GM21423 (cell line): ENCODE data around the gene GNA15.

Experiments
- ATAC-seq: cut with Tn5 transposase; IDR thresholded peaks from one replicate; pipeline ENCODE4 v1.9.1; 2021; ENCODE audit warnings: mild to moderate bottlenecking, moderate library complexity; ENCODE audit not compliant: unreplicated experiment

The GNA15 gene

DNA sequence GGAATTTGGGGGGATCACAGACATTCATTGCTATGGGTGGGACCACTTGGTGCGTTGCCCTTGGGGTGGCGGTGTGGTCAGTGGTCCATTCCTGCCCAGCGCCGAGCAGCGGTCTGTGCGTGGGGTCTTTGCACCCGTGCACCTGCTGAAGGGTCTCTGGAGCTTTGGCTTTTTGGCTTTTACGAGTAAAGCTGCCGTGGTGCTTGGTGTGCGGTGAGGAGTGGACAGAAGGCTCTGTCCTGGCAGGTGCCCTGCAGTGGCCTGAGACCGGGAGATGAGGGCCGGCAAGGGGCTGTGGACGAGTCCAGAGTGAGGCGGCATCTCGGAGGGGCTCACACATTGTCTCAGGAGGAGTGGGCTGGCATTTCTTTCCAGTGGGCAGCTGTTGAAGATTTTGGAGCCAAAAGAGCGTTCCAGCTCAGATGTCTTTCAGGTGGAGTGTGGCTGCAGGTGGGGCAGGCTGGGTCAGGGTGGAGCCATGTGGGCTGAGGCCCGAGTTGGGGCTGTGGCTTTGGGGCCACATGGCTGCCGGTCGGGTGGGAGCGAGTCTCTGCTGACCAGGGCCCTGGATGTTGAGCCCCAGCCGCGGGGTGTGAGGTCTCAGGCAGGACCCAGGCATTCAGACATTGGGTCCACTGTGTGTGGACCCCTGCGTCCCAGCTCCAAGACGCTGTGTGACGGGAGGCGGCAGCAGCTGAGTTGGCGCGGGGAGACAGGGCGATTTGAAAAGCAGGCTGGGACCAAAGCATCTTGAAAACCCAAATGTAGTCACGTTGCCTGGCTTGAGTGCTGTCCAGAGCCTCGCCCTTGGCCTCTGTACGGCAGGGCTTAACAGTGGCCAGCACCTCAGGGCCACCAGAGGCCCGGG lies 30.0 kb upstream of the GNA15 start:
- no peak for ATAC-seq

DNA sequence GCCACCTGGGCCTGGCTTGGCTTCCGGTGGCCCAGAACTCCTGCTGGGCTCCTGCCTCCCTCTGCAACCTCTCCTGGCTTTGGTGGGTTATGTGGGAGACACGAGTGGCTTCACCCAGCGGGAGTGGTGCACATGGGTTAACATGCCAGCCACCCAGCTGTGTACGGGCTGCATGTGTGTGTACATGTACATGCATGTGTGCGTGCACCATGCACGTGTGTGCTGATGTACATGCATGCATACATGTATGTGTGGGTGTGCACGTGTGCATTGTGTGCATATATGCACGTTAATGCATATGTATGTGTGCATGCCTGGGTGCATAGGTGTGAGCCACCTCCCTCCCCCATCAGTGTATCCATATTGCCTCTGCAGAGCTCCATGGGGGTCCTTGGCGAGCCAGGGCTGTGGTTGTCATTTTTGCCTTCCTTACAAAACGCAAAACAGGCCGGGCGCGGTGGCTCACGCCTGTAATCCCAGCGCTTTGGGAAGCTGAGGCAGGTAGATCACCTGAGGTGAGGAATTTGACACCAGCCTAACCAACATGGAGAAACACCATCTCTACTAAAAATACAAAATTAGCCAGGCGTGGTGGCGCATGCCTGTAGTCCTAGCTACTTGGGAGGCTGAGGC lies 29.2 kb upstream of the GNA15 start:
- ATAC-seq: no peak

DNA sequence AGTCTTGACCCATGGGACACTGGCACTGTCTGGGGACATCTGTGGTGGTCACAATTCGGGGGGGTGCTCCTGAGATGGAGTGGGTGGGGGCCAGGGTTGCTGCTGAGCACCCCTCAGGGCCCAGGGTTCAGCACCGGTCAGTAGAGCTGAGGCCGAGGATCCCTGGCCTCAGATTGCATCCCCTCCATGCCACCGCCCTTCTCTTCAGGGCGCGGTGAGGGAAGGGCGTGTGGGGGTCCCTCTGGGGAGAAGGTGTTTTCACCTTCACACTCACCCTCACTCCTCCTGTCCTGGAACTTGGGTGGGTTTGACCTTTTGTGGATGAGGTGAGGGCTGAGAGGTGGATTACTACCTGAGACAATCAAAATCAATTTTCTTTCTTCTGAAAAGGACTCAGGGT lies 28.2 kb upstream of the GNA15 start:
- ATAC-seq: no peak

DNA sequence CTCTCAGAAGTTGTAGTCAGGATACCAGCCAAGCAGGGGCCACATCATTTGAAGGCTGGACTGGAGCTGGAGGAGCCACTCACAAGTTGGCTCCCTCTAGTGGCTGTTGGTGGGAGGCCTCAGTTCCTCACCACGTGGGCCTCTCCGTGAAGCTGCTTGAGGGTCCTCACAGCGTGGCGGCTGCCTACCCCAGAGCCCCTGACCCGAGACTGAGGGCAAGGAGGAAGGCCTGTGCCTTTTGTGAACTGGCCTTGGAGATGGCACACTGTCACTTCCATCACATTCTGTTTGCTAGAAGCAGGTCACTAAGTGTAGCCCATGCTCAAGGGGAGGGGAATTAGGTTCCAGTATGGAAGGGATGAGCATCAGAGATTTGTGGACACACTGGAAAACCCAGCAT lies 27.1 kb upstream of the GNA15 start:
- ATAC-seq: no peak

DNA sequence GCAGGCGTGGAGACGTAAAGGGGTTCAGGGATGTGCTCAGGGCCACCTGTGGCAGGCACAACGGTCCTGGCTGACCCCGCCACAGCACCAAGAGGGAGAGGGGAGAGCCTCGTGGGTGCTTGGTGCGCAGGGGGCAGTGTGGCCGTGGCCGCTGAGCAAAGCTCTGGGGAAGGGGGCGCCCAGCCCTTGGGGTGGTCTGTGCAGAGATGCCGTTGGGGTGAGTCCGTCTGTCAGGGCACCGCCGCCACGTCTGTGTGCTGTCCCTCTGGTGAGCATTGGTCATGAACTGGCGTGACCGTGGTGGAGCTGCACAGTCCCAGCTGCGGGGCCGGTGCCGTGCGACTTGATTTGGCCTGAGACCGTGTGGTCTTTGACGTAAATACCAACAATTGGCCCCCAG lies 26.3 kb upstream of the GNA15 start:
- no peak for ATAC-seq

DNA sequence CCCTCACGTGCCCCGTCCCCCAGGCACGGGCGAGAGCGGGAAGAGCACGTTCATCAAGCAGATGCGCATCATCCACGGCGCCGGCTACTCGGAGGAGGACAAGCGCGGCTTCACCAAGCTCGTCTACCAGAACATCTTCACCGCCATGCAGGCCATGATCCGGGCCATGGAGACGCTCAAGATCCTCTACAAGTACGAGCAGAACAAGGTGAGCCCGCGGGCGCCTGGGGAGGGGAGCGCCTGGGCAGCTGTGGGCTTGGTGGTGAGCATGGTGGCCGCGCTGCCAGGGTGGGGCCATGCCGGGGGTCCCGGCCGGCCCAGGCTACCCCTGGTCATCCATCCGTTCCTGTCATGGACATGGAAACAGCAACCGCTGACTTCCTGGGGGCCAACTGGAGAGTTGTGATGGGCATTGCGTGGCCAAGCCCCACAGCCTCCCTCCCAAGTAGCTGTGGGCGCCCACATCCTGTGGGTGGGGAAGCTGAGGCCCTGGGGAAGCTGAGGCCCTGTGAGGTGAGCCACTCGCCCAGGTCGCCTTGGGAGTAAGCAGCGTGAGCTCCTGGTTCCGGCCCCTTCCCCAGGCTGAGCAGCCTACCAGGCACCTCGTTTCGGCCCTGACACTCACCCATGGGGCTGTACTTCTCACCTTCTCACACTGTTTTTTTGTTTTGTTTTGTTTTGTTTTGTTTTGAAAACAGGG lies 25.6 kb upstream of the GNA15 start:
- no peak for ATAC-seq

DNA sequence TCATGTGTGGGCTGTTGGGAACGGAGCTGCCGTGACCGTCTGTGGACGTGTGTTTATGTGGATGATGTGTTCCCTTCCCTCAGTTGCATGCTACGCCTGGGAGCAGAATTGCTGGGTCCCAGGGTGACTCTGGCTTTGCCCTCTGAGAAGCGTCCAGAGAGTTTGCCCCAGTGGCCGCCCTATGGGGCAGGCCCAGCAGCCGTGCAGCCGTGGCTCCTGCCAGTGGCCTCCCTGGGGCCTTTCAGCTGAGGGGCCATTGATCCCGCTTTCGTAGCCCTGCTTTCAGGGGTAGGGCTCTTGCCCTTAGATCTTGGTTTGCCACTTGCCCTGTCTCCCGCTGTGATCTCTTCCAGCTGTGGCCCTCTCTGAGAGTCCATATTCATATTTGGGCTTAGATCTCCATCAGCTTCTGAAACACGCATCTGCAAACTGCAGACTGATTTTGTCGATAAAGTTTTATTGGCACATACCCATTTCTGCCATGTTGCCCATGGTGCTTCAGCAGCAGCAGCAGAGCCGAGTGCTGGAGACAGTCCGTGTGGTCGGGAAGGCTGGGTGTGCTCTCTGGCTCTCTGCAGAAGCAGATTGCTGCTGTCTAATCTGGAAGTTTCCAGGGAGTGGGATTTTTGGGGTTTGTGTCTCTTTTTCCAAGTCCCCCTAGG lies 24.1 kb upstream of the GNA15 start:
- ATAC-seq: no peak

DNA sequence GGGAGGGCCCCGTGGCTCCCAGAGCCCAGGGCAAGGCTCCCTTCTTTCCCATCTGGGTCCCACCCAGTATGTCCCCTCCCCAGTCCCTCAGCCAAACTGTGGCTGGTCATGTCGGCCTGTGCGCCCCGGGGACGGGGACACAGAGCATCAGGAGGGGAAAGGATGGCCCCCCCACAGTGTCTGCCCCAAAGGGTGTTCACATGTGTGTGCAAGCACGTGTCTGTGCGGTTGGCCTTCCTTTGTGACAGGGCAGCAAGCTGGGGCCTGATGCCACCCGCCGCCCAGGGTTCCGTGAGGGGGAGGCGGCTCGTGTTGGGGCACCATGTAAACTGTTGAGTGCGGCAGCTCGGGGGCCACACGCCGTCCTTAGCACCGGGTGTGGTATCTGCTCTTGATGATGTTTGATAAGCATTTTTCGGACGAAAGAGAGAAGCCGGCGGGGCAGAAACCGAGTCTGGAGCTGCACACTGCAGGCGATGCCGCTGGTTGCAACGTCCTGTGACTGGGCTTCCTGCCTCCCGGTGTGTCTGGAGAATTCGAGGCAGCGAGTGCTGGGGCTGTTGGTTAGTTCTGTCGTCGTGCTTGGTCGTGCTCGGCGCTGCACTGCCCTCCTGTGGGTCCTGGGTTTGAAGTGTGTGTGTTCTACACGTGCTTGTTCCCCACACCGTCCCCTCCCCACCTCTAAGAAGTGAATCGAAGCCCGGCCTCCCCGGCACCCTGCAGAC lies 23.3 kb upstream of the GNA15 start:
- ATAC-seq: no peak

DNA sequence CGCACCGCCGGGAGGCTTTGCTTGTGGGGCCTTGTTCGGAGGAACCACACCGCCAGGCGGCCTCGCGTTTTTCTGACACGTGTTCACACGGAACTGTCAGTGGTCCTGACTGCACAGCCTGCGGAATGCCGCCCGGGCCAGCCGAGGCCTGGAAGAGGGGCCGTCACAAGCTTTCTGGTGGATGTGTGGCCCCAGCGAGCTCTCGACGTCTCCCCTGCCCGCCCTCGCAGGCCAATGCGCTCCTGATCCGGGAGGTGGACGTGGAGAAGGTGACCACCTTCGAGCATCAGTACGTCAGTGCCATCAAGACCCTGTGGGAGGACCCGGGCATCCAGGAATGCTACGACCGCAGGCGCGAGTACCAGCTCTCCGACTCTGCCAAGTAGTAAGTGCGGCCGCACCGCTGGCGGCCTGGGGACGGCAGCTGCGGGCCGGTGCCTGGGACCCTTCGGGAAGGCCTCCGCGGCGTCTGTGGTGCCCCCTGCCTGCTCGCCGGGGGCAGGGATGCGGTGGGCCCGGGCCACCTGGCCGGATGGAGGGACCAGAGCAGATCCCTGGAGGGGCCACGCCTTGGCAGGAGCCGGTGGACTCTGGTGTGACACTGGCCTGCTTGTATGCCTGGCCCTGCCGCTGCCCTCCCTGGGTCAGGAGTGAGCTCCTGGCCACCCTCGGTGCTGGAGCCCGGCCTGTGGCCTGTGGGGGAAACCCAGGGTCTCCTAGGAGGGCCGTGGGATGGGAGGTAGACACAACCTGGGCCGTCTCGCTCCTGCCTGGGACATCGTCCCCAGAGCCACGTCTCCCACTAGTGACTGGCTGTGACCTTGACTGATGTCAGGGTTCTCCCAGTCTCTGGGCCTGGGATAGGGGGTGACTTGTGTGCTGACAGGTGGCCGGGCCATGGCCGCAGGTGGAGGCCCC lies 22.5 kb upstream of the GNA15 start:
- no peak for ATAC-seq

DNA sequence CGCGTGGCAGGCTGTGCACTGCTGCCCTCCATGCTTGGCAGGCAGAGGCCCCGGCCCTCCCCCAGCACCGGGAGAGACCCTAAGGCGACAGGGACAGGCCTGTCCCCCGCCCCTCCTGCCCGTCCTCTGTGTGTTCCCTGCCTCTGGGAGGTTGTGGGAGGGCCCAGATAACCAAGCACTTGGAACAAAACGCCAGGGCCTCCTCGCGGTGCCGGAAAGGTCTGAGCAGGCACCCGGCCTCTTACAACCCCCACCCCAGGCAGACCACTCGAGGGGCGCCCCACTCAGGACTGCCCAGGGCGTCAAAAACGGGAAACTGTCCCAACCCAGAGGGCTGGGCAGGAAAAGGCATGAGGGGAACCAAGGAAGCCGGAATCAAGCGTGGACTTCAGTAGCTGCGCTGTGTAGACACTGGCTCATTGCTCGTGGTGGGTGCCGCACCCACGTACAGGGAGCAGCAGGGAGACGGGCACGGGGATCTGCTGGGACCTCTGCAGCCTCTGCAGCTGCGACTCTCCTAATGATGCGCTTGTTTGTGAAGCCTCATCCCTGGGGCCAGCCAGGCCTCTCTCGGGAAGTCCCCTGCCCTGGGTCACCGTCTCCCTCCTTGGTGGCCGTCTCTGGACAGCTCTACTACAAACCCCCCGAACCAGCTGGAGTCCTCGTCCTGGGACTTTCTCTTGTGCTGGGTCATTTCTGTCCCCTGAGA lies 21.7 kb upstream of the GNA15 start:
- no peak for ATAC-seq

DNA sequence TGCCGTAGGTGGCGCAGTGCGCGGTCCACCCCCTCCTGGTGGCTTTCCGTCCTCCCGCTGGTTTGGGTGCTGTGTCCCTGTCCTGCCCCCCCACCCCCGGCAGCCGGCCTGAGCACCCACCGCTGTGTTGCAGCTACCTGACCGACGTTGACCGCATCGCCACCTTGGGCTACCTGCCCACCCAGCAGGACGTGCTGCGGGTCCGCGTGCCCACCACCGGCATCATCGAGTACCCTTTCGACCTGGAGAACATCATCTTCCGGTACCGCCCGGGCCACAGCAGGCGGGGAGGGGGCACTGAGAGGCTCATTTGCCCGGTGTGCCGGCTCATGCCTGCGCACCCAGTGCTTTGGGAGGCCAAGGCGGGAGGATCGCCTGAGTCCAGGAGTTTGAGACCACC lies 21.0 kb upstream of the GNA15 start:
- no peak for ATAC-seq

DNA sequence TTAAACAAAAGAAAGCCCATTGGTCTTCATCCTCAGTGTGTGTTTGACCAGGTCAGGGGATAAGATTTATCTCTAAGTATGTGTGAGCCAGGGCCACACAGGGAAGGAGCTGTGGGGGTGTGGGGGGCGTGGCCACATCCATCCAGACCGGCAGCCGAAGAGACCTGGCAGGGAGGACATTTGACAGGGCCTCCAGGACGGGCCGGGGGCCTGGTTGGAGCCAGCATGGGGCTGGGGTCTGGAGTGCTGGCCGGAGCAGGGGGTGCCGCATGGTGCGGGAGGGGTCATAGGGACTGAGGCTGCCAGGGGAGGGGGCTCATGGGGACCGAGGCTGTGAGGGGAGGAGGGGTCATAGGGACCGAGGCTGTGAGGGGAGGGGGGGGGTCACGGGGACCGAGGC lies 20.4 kb upstream of the GNA15 start:
- no peak for ATAC-seq

DNA sequence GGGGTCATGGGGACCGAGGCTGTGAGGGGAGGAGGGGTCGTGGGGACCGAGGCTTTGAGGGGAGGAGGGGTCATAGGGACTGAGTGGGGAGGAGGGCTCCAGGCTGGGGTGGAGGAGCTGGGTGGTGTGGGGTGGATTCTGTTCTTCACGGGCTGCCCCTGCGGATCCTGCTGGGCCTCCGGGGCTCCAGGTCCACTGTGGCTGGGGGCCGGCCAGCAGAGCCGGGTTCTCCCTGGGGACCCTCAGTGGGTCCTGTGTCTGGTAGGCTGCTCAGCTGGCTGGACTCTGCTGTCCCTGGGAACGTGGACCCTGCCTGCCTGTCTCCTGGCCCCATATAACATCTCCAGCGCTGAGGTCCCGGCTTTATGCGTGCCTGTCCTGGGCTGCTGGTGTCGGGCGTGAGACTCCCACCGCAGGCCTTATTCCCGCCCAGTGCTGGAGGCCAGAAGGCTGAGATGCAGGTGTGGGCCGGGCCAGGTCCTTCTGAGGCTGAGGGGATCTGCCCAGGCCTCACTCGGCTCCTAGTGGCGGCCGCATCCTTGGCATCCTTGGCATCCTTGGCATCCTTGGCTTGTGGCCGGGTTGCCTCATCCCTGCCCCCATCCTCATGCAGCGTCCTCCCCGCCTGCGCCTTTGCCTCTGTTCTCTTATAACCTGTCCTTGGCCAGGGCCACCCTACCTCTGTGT lies 19.8 kb upstream of the GNA15 start:
- ATAC-seq: no peak

DNA sequence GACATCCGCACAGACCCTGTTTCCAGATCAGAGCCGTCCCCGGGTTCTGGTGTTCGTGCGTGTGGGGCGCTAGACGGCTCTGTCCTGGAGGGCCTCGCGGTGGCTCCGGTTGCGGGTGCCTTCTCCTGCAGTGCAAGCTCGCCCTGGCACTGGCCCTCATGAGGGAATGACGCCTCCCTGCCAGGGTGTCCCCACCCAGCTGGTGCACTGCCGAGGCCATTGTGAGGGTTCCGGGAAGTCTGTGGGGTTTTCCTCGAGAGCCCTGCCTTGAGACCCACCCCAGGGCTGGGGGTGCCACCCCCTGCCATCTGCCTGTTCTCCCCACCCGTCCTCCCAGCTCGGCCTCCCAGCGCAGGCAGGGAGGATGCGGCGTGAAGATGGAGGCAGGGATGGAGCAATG lies 19.2 kb upstream of the GNA15 start:
- no peak for ATAC-seq

DNA sequence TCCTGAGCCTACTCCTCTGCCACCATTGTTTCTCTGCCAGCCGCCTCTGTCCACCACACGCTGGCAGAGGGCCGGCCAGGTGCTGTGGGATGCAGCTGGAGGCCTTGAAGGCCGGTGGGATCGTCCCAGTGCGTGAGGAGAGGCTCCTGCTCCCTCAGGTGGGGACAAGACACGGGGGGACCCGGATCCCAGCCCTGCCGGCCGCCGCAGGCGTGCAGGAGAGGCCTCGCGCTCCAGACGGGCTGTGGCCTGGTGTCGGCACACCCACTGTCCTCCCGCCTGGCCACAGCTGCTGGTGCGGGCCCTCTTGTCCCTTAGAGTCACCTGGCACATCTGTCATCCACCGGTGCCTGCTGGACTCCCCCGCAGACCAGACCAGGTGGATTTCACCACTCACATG lies 18.1 kb upstream of the GNA15 start:
- ATAC-seq: no peak

DNA sequence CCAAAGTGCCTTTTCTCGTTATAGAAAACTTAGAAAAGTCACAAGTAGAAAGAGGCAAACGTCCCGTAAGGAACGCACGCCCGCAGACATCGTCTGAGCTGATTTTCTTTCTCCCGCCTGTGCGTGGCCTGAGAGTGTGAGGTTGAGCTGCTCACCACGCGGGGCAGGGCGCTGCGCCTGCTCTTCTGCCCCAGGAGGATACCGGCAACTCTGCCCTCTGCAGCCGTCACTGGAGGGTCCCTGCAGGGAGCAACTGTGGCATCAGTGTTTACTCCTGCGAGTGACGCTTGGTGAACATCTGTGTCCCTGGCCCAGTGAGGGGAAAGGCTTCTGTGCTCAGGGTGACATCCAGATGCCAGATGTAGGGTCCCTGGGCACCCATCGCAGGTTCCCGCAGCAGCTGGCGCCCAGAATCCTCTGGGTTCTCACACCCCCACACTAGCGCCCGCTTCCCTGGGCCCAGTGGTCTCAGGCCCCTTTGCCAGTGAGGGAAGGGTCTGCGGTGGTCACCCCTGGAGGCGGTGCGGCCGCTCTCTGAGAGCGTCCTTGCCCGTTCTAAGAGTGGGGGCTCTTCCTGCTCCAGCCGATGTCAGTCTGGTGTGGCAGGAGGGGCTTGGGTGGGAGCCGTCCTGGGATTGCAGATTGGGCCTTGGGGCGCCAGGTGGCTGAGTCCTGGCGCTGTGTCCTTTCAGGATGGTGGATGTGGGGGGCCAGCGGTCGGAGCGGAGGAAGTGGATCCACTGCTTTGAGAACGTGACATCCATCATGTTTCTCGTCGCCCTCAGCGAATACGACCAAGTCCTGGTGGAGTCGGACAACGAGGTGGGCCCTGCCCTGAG lies 17.4 kb upstream of the GNA15 start:
- ATAC-seq: no peak

DNA sequence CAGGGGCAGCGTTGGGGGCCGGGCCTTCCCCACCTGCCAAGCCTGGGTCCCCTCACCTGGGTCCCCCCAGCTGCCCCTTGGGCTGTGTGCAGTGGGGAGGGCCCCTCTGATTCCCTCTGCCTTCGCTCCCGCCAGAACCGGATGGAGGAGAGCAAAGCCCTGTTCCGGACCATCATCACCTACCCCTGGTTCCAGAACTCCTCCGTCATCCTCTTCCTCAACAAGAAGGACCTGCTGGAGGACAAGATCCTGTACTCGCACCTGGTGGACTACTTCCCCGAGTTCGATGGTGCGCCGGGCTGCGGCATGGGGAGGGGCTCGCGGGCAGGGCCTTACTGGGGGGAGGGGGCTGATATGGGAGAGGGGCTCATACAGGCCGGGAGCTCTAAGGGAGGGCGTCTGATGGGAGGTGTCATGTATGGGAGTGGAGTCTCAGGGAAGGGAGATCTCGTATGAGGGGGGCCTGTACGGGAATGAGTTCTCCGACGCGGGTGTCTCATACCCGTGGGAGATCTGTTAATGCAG lies 16.7 kb upstream of the GNA15 start:
- no peak for ATAC-seq
